GM21576 (cell line): ENCODE results near the gene PCSK9.

Experiments
- ATAC-seq: cut with Tn5 transposase; IDR thresholded peaks from one replicate; pipeline ENCODE4 v1.9.1; 2021; ENCODE audit warnings: mild to moderate bottlenecking, moderate library complexity; ENCODE audit not compliant: unreplicated experiment

Gene PCSK9

GRCh38 chr1:55039342-55040082, at the start of gene PCSK9:
Gene PCSK9, plus strand, starts transcription at chr1:55039548. Its CDS starts 290 bp downstream, at chr1:55039838.
- no peak for ATAC-seq

DNA sequence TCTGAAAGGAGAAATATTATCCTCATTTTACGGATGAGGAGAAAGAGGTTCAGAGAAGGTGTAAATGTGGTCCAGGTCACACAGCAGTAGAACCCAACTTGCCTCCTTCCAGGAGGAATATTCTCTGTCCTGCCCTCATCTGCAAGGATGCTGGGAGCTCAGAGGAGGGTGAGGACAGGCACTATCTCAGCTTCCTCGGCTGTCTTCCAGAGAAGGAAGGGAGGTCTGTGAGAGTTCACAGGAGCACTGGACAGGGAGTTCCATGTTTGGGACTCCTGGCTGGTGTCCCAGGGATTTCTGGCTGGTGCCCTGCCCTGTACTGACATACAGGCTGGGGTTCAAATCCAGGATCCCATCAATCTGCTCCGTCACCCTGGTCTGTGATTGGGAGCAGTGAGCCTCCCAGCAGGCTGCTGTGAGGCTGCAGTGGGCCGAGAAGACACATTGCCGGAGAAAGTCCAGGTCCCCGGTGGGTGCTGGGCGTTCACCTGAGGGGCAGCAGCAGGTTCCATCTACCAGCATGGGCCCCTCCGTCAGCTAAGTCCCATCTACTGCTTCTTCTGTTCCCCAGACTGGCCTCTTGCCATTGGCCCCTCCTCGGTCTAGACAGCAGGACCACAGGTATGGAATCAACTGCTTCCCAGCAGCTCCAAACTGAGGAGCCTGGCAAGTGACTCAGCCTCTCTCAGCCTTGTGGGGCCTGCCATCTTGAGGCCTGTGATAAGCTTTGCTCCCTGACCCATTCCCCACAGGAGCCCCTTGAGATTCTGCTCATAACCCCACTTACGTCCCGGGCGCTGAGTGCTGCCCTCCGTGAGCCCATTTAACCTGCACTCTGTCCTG, 49.2 kb upstream of the PCSK9 start:
- ATAC-seq: no peak

DNA sequence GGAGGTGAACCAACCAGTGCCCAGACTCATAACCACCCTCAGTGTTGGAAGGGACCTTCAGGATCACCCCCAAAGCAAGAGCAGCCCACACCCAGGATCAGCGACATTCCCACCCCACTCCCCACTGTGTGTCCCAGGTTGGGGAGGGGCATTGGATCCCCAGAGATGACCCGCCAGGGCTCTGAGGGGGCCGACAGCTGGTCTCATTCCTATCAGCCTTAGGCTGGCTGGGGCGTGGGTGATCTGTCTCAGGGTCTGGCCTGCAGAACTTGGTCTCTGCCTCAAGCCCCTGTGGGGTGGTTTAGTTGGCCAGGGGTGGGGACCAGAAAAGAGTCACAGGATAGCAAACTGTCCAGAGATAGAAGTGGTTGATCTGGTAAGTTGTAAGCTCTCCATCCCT, 48.4 kb upstream of the PCSK9 start:
- ATAC-seq: no peak

DNA sequence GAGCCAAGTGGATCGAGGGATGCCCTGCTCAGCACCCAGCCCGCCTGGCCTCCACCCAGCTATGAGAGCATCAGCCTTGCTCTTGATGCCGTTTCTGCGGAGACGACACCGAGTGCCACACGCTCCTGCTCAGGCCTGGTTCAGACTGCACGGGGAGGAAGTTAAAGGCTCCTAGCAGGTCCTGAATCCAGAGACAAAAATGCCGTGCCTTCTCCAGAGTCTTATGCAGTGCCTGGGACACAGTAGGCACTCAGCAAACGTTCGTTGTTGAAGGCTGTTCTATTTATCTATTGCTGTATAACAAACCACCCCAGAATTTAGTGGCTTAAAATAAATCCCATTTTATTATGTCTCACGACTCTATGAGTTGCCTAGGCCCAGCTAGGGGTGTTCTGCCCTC, 47.4 kb upstream of the PCSK9 start:
- no peak for ATAC-seq

GRCh38 chr1:54993140-54993539, 46.2 kb upstream of the PCSK9 start:
- no peak for ATAC-seq

DNA sequence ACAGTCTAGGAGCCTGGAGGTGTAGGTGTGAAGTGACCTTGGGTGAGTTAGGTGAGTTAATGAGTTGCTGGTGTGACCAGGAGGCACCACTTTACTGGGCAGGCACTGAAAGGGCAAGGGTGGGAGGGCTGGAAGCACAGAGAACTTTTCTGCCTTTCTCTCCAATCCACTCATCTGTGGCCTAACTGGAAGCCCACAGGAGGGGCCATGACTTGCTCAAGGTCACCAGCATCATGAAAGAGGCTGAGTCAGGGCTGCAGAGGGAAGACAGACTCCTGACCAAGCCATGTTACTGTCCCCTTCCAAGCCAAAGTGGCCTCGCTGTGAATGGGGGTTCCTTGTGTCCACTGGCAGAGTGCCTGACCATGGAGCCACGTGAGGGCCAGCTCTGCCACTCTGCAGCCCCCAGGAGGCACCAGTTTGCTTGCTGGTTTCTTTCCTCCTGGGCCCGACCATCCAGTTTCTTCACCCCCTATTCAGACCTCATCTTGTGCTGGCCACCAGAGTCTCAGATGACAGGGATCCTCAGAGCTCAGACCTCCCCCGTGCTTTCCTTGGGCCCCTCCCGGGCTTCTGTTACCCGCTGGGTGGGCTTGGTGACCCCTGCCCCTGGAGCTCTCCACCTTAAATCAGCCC, 44.9 kb upstream of the PCSK9 start:
- no peak for ATAC-seq

DNA sequence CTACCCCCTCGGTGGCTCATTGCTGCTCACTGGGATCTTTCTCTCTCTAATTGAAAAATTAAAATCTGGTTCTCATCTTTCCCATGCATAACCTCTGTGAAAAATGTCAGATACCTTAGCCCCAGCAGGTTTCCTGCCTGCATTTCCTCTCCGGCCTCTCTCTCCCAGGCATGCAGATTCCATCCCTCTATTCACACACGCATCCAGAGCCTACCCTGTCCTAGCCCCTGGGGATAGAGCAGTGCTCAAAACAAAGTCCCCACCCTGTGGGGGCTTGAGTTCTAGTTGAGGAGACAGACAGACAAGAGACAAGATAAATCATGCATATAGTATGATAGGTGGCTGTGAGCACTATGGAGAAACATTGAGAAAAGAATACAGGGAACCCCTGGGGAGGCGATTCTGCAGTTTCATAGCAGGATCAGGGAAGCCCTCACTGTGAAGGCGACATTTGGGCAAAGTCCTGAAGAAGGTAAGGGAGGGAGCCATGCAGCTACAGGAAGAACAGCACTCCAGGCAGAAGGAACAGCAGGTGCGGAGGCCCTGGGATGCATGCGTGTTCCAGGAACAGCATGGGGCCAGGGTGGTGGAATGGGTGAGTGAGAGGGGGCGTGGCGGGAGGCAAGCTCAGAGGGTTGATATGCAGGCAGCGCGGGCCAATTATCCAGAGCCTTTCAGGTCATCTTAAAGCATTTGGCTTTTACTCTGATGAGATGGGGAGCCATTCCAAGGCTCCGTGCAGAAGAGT, 44.2 kb upstream of the PCSK9 start:
- no peak for ATAC-seq

- no peak for ATAC-seq
Observed at GRCh38 chr1:54995835-54996234, 43.5 kb upstream of the PCSK9 start.

DNA sequence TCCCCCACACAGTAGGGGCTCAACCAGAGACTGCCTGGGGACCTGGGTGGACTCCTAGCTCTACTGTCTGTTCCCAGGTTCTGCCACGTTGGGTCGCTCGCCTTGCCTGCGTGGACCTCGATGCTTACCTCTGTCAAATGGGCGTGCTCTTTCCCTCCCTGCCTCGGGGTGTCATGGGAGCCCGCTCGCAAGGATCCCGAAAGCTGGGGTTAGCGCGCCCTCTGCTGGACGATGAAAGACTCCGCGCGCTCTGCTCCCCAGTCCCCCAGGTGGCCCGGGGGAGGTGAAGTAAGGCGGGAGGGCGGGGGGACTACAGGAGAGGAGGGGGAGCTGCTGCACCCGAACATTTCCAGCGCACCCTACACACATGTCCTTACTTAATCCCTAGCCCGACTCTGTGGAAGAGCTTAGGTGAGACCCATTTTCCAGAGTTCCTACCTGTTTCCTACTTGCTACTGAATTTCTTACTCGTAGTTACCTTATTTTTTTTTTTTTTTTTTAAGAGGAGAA, 42.9 kb upstream of the PCSK9 start:
- ATAC-seq: peak; percentile 84

GRCh38 chr1:54996869-54997710, 42.3 kb upstream of the PCSK9 start:
- ATAC-seq: no peak

DNA sequence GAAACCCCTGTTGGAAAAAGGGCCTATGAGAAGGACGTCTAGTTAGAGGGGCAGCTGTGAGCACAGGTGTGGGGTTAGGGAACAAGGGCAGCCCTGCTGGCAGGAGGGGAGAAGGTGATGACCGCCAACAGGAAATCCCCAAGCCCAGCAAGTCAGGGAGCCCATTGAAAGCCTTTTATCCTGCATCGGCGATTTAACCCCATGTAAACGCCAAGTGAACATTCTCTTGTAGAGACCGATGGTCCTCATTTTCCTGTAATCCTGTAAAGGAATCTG, 41.7 kb upstream of the PCSK9 start:
- no peak for ATAC-seq

DNA sequence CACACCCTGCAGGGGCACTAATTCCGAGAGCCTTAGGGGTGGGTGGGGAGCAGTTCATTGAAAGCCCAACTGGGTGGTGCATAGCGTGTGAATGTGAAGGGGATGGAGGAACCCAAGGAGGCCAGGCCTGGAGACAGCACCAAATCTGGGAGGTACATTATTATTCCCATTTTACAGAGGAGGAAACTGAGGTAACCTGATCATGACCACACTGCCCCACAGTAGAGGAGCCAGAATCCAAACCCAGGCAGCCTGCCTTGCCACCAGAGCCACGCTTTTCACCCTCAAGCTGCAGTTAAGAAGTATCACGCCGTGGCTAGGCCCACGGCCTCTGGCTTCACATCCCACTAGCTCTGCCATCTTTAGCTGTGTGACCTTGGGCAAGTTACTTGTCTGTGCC, 41.2 kb upstream of the PCSK9 start:
- no peak for ATAC-seq

DNA sequence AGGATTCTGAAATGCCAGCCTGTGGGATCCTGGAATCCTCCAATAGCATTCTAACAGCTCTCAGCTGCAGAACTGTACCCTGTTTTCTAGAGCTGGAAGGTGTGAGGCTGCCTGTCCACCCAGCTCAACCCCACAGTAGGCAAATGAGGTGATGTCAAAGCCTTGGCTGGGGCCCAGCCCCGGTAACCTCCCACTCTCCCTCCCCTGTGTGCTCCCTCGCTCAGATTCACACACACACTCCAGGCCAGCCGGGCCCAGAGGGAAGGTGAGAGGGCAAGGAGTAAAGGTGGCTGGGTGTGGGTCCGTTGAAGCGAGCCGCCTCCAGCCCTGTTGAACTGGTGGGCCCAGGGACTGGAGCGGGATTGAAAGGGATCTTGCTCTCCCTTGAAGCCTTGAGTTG, 40.7 kb upstream of the PCSK9 start, which contains the start of gene BSND:
Gene BSND, plus strand, starts transcription at position 257 of the 400 bp plus-strand sequence. CDS start 254 bp downstream, outside the sequence.
- no peak for ATAC-seq

GRCh38 chr1:55000110-55001085, 39.0 kb upstream of the PCSK9 start:
- no peak for ATAC-seq

DNA sequence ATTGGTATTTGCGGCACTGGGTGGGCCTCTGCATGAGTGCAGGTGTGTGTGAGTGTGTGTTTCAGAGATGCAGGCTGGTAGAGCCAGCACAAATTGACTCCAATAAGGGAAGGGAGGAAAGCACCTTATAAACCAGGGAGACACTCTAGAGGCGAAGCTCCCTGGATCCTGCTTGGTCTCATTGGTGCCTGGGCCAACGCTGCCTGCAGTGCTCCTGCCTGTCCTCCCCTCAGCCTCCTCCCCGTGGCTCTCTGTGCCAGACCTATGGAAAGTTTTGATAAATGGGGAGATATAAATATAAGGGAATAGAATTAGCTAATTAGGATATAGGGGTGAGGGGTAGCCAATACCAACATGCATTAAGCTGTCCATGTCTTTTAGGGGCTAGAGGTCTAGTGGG, 38.0 kb upstream of the PCSK9 start:
- no peak for ATAC-seq

DNA sequence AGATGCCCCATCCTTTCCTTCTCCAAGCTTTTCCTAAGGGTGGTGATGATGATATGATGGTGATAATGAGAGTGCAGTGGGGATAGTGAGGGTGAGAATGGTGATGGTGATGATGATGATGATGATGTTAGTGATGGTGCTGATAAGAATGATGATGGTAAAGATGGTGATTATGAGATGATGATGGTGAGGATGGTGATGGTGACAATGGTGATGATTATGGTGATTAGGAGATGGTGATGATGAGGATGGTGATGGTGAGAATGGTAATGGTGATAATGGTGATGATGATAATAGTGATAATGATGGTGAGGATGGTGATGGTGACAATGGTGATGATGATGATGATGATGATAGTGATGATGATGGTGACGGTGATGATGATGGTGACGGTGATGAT, 36.7 kb upstream of the PCSK9 start:
- no peak for ATAC-seq

GRCh38 chr1:55005351-55006140, 33.8 kb upstream of the PCSK9 start:
- no peak for ATAC-seq

DNA sequence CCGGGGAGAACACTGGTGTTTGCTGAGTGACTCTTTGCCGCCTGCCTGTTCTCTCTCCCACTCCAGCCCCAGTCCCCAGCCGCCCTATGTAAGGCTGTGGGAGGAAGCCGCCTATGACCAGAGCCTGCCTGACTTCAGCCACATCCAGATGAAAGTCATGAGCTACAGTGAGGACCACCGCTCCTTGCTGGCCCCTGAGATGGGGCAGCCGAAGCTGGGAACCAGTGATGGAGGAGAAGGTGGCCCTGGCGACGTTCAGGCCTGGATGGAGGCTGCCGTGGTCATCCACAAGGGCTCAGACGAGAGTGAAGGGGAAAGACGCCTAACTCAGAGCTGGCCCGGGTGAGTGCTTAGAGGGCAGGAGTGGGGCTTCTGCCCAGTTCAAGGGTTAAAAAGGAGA, 32.4 kb upstream of the PCSK9 start:
- no peak for ATAC-seq
